Motor neuron (in vitro differentiated cells): ENCODE measurements around the gene SFXN4. TPM values are rescaled to one million over a fixed set of nuclear protein-coding genes. Genes with fewer than 3 reads are reported as not detected.

ENCODE experiments used
- ATAC-seq, 8 experiments: fragments of 200-7000 bp; cut with Tn5 transposase; replicated peaks in 6 of 8; 2 replicates each; pipeline ENCODE4 v1.8.0; 2021; ENCODE audit warnings: mild to moderate bottlenecking in 8 of 8, moderate library complexity in 8 of 8
- H3K27ac ChIP-seq, 2 donors: fragments of 250-450 bp; sonication (Bioruptor Pico); 2 replicates each; pipeline ENCODE4 v1.9.0; 2021; ENCODE audit warnings: antibody characterized with exemption in 2 of 2, mild to moderate bottlenecking in 2 of 2, moderate library complexity in 1 of 2
- H3K4me1 ChIP-seq, 2 donors: fragments of 250-450 bp; sonication (Bioruptor Pico); replicated peaks in 1 of 2; 2 replicates each; pipeline ENCODE4 v1.6.1; 2021; ENCODE audit warnings: antibody characterized with exemption in 2 of 2, mild to moderate bottlenecking in 2 of 2, moderate library complexity in 1 of 2
- H3K4me3 ChIP-seq, 5 donors: fragments of 250-450 bp; sonication (Bioruptor Pico); 2 replicates each; pipeline ENCODE4 v1.9.0; 2021; ENCODE audit warnings: antibody characterized with exemption in 5 of 5, mild to moderate bottlenecking in 5 of 5, moderate library complexity in 4 of 5
- WGBS, 10 experiments: fragments of 450-650 bp; shearing (Covaris generic); methylation state at CpG; one replicate each; pipeline ENCODE4 v1.0.0; 2022; 5-methylcytosine and 5-hydroxymethylcytosine counted together
- in situ Hi-C, 9 experiments: fragments of 400-800 bp; cut with MboI; loops; one replicate each; pipeline ENCODE4 v1.15.0; 2021; ENCODE audit warnings: low sequenced_read_pairs in 9 of 9, low pct_unique_long_range_greater_than_20kb in 2 of 9; ENCODE audit not compliant: unreplicated experiment in 9 of 9
- total RNA-seq, 8 experiments: library from RNA; unstranded; fragments of 300-600 nt; gene quantifications; 2 replicates each; pipeline versions ENCODE4 v1.2.3 to v1.2.4, GENCODE V29; 2022

The SFXN4 gene
- 10 to 100 TPM; 10.9 to 57.0 (median 21.8) TPM for total RNA-seq

GRCh38 chr10:119165171-119166117 is at the start of gene SFXN4:
SFXN4 (minus strand) TSS chr10:119165714; CDS start chr10:119165647, 67 bp downstream.
- Histone ChIP-seq H3K4me3 (peak within 1 kb of the TSS; percentile 47 to 72 (median 56)), H3K27ac (peak within 1 kb of the TSS; percentile 51 to 80), H3K4me1 (peaks cover 21% of the 10 kb centered on the region in 2 donors)
- ATAC-seq, result peak; percentile 80 to 91 (median 86)
- WGBS, 10 experiments, result 0 to 33% (median 11%) methylated on average over 1 to 12 of the region's 90 CpGs; no CpG with 5 or more reads in 3 of the 10 experiments
- in situ Hi-C loops, result no loop called here

- no peak overlapping the region for H3K4me3 ChIP-seq
- H3K4me1 ChIP-seq, result peaks cover 21 to 27% of the 10 kb centered on the region in 2 donors
- in situ Hi-C loops, result loop anchor here in 7 of 9 experiments (25.0 kb wide), 2 partner anchors 200 to 225 kb away; no protein-coding TSS in a partner anchor
- ATAC-seq, result no peak
- no peak overlapping the region for H3K27ac ChIP-seq
- WGBS, 10 experiments, result 4 to 87% (median 48%) methylated on average over 3 to 12 of the region's 12 CpGs; no CpG with 5 or more reads in 2 of the 10 experiments
Observed at GRCh38 chr10:119211625-119212441, 46.3 kb upstream of the SFXN4 start.

- WGBS, 10 experiments, result 43 to 86% (median 69%) methylated on average over 1 to 3 of the region's 3 CpGs
- in situ Hi-C loops, result loop anchor here in 7 of 9 experiments (25.0 kb wide), 2 partner anchors 201 to 226 kb away; no protein-coding TSS in a partner anchor
- Histone ChIP-seq H3K4me3 (no peak overlapping the region), H3K4me1 (peaks cover 25 to 27% of the 10 kb centered on the region in 2 donors), H3K27ac (no peak overlapping the region)
- ATAC-seq, result no peak
Observed at GRCh38 chr10:119211176-119211575, 45.7 kb upstream of the SFXN4 start.

- WGBS, 10 experiments, result 30 to 100% (median 47%) methylated on average over 2 of the region's 2 CpGs
- H3K4me1 ChIP-seq, result peaks cover 26 to 27% of the 10 kb centered on the region in 2 donors
- in situ Hi-C loops, result loop anchor here in 7 of 9 experiments (25.0 kb wide), 2 partner anchors 202 to 227 kb away; no protein-coding TSS in a partner anchor
- H3K4me3 ChIP-seq, result no peak overlapping the region
- no peak overlapping the region for H3K27ac ChIP-seq
- ATAC-seq, result no peak
Observed at GRCh38 chr10:119210633-119211032, 45.1 kb upstream of the SFXN4 start.

GRCh38 chr10:119209736-119210355 is 44.3 kb upstream of the SFXN4 start:
- peak overlapping the region in 1 of 2 donors; percentile 0 for H3K27ac ChIP-seq
- WGBS, 10 experiments, result 0 to 52% (median 15%) methylated on average over 3 to 9 of the region's 9 CpGs
- peak overlapping the region; percentile 62 to 90 (median 70) for H3K4me3 ChIP-seq
- H3K4me1 ChIP-seq, result peaks cover 26 to 27% of the 10 kb centered on the region in 2 donors
- ATAC-seq, result no peak
- in situ Hi-C loops, result loop anchor here in 7 of 9 experiments (25.0 kb wide), 2 partner anchors 202 to 227 kb away; no protein-coding TSS in a partner anchor

- peak in 2 of 8 experiments; percentile 0 to 6 for ATAC-seq
- H3K27ac ChIP-seq, result no peak overlapping the region
- 5 to 26% (median 15%) methylated on average over 1 to 12 of the region's 15 CpGs; no CpG with 5 or more reads in 2 of the 10 experiments for WGBS, 10 experiments
- peaks cover 26 to 27% of the 10 kb centered on the region in 2 donors for H3K4me1 ChIP-seq
- in situ Hi-C loops, result loop anchor here in 7 of 9 experiments (25.0 kb wide), 2 partner anchors 203 to 228 kb away; no protein-coding TSS in a partner anchor
- H3K4me3 ChIP-seq, result peak overlapping the region; percentile 62 to 90 (median 70)
Observed at GRCh38 chr10:119209035-119209735, 43.7 kb upstream of the SFXN4 start.

- WGBS, 10 experiments, result 0 to 11% (median 1%) methylated on average over 1 to 3 of the region's 3 CpGs
- in situ Hi-C loops, result loop anchor here in 7 of 9 experiments (25.0 kb wide), 2 partner anchors 204 to 229 kb away; no protein-coding TSS in a partner anchor
- Histone ChIP-seq H3K27ac (no peak overlapping the region), H3K4me3 (peak overlapping the region; percentile 62 to 90 (median 70)), H3K4me1 (peaks cover 26 to 27% of the 10 kb centered on the region in 2 donors)
- ATAC-seq, result no peak
Observed at GRCh38 chr10:119208553-119208940, 43.0 kb upstream of the SFXN4 start.

GRCh38 chr10:119207713-119208552 is 42.4 kb upstream of the SFXN4 start:
- Histone ChIP-seq H3K4me3 (peak overlapping the region; percentile 62 to 90 (median 70)), H3K4me1 (peaks cover 27% of the 10 kb centered on the region in 2 donors), H3K27ac (peak overlapping the region; percentile 27 to 62)
- ATAC-seq, result peak; percentile 5 to 47 (median 40)
- 0% methylated on average over 2 to 11 of the region's 62 CpGs; no CpG with 5 or more reads in 3 of the 10 experiments for WGBS, 10 experiments
- in situ Hi-C loops, result loop anchor here in 7 of 9 experiments (25.0 kb wide), 2 partner anchors 204 to 229 kb away; no protein-coding TSS in a partner anchor

GRCh38 chr10:119207366-119207666 is 41.8 kb upstream of the SFXN4 start, which contains the start of gene GRK5:
GRK5 (plus strand) TSS chr10:119207571; CDS start chr10:119207918, 347 bp downstream.
- in situ Hi-C loops, result loop anchor here in 7 of 9 experiments (25.0 kb wide), 2 partner anchors 205 to 230 kb away; no protein-coding TSS in a partner anchor
- peaks cover 26 to 28% of the 10 kb centered on the region in 2 donors for H3K4me1 ChIP-seq
- peak within 1 kb of the TSS; percentile 83 to 86 for H3K27ac ChIP-seq
- H3K4me3 ChIP-seq, result peak within 1 kb of the TSS; percentile 62 to 90 (median 70)
- WGBS, 10 experiments, result no CpG with 5 or more reads among the region's 34 CpGs
- ATAC-seq, result peak; percentile 77 to 89 (median 85)

- 0 to 21% (median 1%) methylated on average over 1 to 21 of the region's 97 CpGs; no CpG with 5 or more reads in 5 of the 10 experiments for WGBS, 10 experiments
- peak; percentile 51 to 70 (median 62) for ATAC-seq
- peak overlapping the region; percentile 62 to 90 (median 70) for H3K4me3 ChIP-seq
- H3K4me1 ChIP-seq, result peaks cover 20 to 22% of the 10 kb centered on the region in 2 donors
- H3K27ac ChIP-seq, result peak overlapping the region; percentile 83 to 86
- in situ Hi-C loops, result loop anchor here in 7 of 9 experiments (25.0 kb wide), 2 partner anchors 206 to 231 kb away; no protein-coding TSS in a partner anchor
Observed at GRCh38 chr10:119206603-119207365, 41.3 kb upstream of the SFXN4 start.
